Hepatocyte (in vitro differentiated cells): ENCODE results near the gene GPR156. TPM values are rescaled to one million over a fixed set of nuclear protein-coding genes. Genes with fewer than 3 reads are reported as not detected.

Source experiments
- DNase-seq: peaks from one replicate; pipeline ENCODE4 v3.0.0-alpha.2; 2016; ENCODE audit warnings: low spot score
- H2AFZ ChIP-seq: fragments of 200-600 bp; sonication (generic); 2 replicates; pipeline ENCODE4 v1.6.0; 2016; ENCODE audit warnings: antibody characterized with exemption, mild to moderate bottlenecking
- H3K27ac ChIP-seq: fragments of 200-600 bp; sonication (generic); 2 replicates; pipeline ENCODE4 v1.5.1; 2016; ENCODE audit warnings: mild to moderate bottlenecking
- H3K27me3 ChIP-seq: fragments of 200-600 bp; sonication (generic); 2 replicates; pipeline ENCODE4 v1.6.1; 2016
- H3K36me3 ChIP-seq: fragments of 200-600 bp; sonication (generic); replicated peaks from 2 replicates; pipeline ENCODE4 v1.5.1; 2016; ENCODE audit warnings: low read depth; ENCODE audit not compliant: insufficient read depth
- H3K4me1 ChIP-seq: fragments of 200-600 bp; sonication (generic); 2 replicates; pipeline ENCODE4 v1.5.1; 2016; ENCODE audit warnings: mild to moderate bottlenecking, moderate library complexity; ENCODE audit not compliant: insufficient read depth
- H3K4me2 ChIP-seq: fragments of 200-600 bp; sonication (generic); 2 replicates; pipeline ENCODE4 v1.6.0; 2016
- H3K4me3 ChIP-seq: fragments of 200-600 bp; sonication (generic); 2 replicates; pipeline ENCODE4 v1.5.1; 2016; ENCODE audit warnings: mild to moderate bottlenecking
- H3K79me2 ChIP-seq: fragments of 200-600 bp; sonication (generic); 2 replicates; pipeline ENCODE4 v1.6.0; 2017; ENCODE audit warnings: mild to moderate bottlenecking
- H3K9me2 ChIP-seq: fragments of 200-600 bp; sonication (generic); replicated peaks from 2 replicates; pipeline ENCODE4 v1.6.0; 2017; ENCODE audit warnings: mild to moderate bottlenecking; ENCODE audit not compliant: insufficient read depth
- H3K9me3 ChIP-seq: fragments of 200-600 bp; sonication (generic); 2 replicates; pipeline ENCODE4 v1.5.1; 2016; ENCODE audit warnings: low read depth, mild to moderate bottlenecking
- H4K20me1 ChIP-seq: fragments of 200-600 bp; sonication (generic); 2 replicates; pipeline ENCODE4 v1.6.0; 2016; ENCODE audit warnings: mild to moderate bottlenecking; ENCODE audit not compliant: insufficient read depth, poor library complexity, severe bottlenecking
- CTCF ChIP-seq: fragments of 200-600 bp; sonication (generic); IDR thresholded peaks from 2 replicates; pipeline ENCODE4 v1.5.1; 2016; ENCODE audit warnings: antibody characterized with exemption, mild to moderate bottlenecking; ENCODE audit not compliant: poor library complexity
- EZH2 ChIP-seq: fragments of 200-600 bp; sonication (generic); IDR thresholded peaks from 2 replicates; pipeline ENCODE4 v1.6.1; 2016; ENCODE audit warnings: antibody characterized with exemption, mild to moderate bottlenecking, borderline replicate concordance
- EZH2phosphoT487 ChIP-seq: fragments of 200-600 bp; sonication (generic); IDR thresholded peaks from one replicate; pipeline ENCODE4 v1.6.1; 2018; ENCODE audit warnings: antibody characterized with exemption, mild to moderate bottlenecking, low read depth, moderate library complexity; ENCODE audit not compliant: unreplicated experiment, severe bottlenecking
- WGBS: methylation state at CpG from one replicate; pipeline ENCODE4 v1.1.6; 2016; ENCODE audit warnings: low lambda C conversion rate; ENCODE audit errors: missing lambda C conversion rate; 5-methylcytosine and 5-hydroxymethylcytosine counted together
- polyA plus RNA-seq: library from polyadenylated mRNA; unstranded; fragments of >200 nt; fragmentation: Nextera tagmentation; extraction: Ambion mirVana; gene quantifications from 2 replicates; pipeline ENCODE4 v1.2.1, GENCODE V29; 2016
- total RNA-seq: library from RNA; depleted of rRNA; stranded (reverse); fragments of >200 nt; gene quantifications from 2 replicates; pipeline ENCODE4 v1.2.3, GENCODE V29; 2014

The GPR156 gene
- total RNA-seq (0.27 and 0.52 TPM in 2 replicates), polyA plus RNA-seq (0.80 TPM in 1 of 2 replicates, not detected in the other)

DNA sequence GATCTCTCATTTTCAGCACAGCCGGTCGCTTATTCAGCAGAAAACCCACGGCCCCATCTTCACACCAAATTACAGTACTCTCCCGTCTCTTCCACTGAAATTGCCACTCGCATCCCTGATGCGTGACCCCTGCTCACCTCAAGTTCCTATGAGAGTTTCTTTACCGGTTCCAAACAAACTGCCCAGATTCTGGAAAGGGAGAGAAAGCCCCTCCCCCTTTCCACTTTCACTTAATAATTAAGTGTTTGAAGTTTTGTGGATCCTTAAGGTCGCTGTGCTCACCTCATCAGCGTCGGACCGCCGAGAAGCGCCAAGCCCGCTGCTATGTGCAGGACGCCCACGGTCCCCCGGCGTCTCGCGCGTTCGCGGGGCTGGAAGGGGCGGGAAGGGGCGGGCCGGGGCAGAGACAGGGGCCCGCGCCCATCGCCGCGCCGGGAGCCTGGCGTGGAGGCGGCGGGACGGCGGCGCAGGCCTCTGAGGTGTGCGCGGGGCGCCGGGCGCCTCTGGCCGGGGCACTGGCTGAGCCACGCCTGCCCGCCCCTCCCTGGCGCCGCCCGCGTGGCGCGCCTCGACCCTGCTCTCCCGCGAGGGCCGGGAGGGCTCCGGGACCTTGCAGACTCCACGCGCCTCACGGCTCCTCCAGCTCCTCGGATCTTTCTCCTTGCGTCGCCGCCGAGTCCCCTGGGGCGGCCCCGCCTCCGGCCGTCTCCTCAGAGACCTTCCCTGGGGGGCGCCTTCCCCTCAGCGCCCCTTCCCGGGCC is at the start of gene GPR156:
Gene GPR156, minus strand, starts transcription at position 476 of the 761 bp plus-strand sequence. CDS start 41,124 bp downstream, outside the sequence.
- Histone ChIP-seq H3K4me1 (peaks cover 3% of the 10 kb centered on the region), H3K9me3 (no peaks in the 10 kb centered on the region), H3K4me2 (peak within 1 kb of the TSS; percentile 92), H3K9me2 (no peaks in the 10 kb centered on the region), H3K4me3 (peak within 1 kb of the TSS; percentile 83), H3K79me2 (no peaks in the 10 kb centered on the region), H4K20me1 (no peaks in the 10 kb centered on the region), H3K36me3 (no peaks in the 10 kb centered on the region), H3K27ac (no peak within 1 kb of the TSS), H2AFZ (peak within 1 kb of the TSS; percentile 91), H3K27me3 (peaks cover 37% of the 10 kb centered on the region)
- TF ChIP-seq EZH2phosphoT487 (no peak), CTCF (peak; percentile 10), EZH2 (peak; percentile 15)
- DNase-seq = peak; percentile 48
- WGBS = 19% methylated on average over 22 of the region's 72 CpGs

DNA sequence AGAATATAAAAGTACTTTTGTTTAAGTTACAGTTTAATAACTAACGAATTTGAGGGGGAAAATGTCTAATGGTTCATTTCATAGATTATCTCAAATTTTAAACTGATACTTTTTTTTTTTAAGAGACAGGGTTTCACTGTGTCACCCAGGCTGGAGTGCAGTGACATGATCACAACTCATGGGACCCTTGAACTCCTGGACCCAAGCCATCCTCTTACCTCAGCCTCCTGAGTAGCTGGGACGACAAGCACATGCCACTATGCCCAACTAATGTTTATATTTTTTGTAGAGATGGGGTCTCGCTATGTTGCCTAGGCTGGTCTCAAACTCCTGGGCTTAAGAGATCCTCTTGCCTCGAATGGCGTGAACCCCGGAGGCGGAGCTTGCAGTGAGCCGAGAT is 47.6 kb upstream of the GPR156 start:
- TF ChIP-seq EZH2phosphoT487 (no peak), CTCF (no peak)
- H3K27ac ChIP-seq = no peak overlapping the region
- H3K36me3 ChIP-seq = no peaks in the 10 kb centered on the region
- no peaks in the 10 kb centered on the region for H3K9me2 ChIP-seq
- no peaks in the 10 kb centered on the region for H3K4me1 ChIP-seq
- H3K27me3 ChIP-seq = no peaks in the 10 kb centered on the region
- H3K4me3 ChIP-seq = no peak overlapping the region
- H3K9me3 ChIP-seq = no peaks in the 10 kb centered on the region
- 95% methylated on average over 8 of the region's 8 CpGs for WGBS
- no peak overlapping the region for H3K4me2 ChIP-seq
- DNase-seq = no peak
- peaks cover 10% of the 10 kb centered on the region for H3K79me2 ChIP-seq
- H4K20me1 ChIP-seq = no peaks in the 10 kb centered on the region
- no peak overlapping the region for H2AFZ ChIP-seq

DNA sequence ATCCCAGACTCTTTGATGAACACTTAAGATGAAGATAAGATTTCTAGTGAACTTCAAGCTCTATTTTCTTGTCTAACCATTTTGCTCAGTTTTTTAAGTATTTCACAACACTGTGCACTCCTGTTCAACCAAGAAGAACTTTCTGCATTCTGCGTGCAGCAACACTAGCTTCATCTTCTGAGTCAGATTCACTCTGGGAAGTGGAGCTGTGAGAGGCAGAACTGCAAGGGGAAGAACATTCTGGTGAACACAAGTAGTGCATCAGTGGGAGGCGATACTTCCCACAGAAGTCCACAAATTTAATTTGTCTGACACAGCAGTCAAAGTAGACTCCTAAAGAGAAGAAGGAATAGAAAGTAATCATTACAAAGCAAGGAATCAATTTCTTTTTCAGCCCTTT is 46.1 kb upstream of the GPR156 start:
- H3K36me3 ChIP-seq = no peaks in the 10 kb centered on the region
- no peak for DNase-seq

More for the DNA sequence above, 46.1 kb upstream of the GPR156 start:
- Histone ChIP-seq H3K4me2 (no peak overlapping the region), H2AFZ (no peak overlapping the region), H3K9me3 (no peaks in the 10 kb centered on the region), H3K27me3 (no peaks in the 10 kb centered on the region), H3K4me3 (no peak overlapping the region), H3K4me1 (no peaks in the 10 kb centered on the region), H3K79me2 (peaks cover 3% of the 10 kb centered on the region), H4K20me1 (no peaks in the 10 kb centered on the region), H3K9me2 (no peaks in the 10 kb centered on the region), H3K27ac (no peak overlapping the region)
- TF ChIP-seq CTCF (no peak), EZH2phosphoT487 (no peak), EZH2 (no peak)
- 97% methylated on average over 2 of the region's 2 CpGs for WGBS
